Cardiac septum (tissue), 1 donor: ENCODE results near the gene PLIN3. TPM values are rescaled to one million over a fixed set of nuclear protein-coding genes. Genes with fewer than 3 reads are reported as not detected.
A peak's percentile ranks its signal among the peaks of the same experiment; 100 is the strongest.
"Not testable (repeated sequence)": the region's sequence is repeated elsewhere in the genome, so short reads cannot be mapped to it uniquely, and the experiment has no call there.

Experiments used
- DNase-seq: peaks from one replicate; pipeline ENCODE4 v3.0.0-alpha.2; 2020; ENCODE audit warnings: low spot score
- intact Hi-C: fragments of 100-400 bp; cut with DNase I; formaldehyde crosslinking; loops from one replicate; pipeline ENCODE4 v1.14.0; 2022
- total RNA-seq: library from RNA; stranded (reverse); fragmentation: NEBNext Ultra II Directional; extraction: Animal tissue kit (Norgen Biotek cat#: 25700); gene quantifications from one replicate; pipeline ENCODE4 v1.2.1, GENCODE V29; 2021
- donor health status: DM: no; HTN: no; CAD: no.

Gene PLIN3
- total RNA-seq, 1 donor from 2014 or later = 21.7 TPM

DNA sequence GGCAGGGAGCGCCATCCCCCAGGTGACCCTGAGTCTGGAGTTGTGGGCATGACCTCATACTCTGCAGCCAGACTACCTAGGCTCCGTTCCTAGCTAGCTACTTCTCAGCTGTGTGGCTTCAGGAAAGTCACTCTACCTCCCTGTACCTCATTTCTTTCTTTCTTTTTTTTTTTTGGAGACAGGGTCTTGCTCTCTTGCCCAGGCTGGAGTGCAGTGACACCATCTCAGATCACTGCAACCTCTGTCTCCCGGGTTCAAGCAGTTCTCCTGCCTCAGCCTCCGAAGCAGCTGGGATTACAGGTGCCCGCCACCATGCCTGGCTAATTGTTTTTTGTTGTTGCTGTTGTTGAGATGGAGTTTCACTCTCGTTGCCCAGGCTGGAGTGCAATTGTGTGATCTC is 15.0 kb downstream of the PLIN3 start:
- DNase-seq = no peak
- intact Hi-C loops = no loop called here

- intact Hi-C loops = loop anchor here (1.0 kb wide), 1 partner anchor 42 kb away; no protein-coding TSS in a partner anchor
- peak; percentile 80 for DNase-seq
These were observed 15.7 kb downstream of the PLIN3 start for GRCh38 chr19:4851551-4852290.

GRCh38 chr19:4849019-4849418 is 18.4 kb downstream of the PLIN3 start:
- intact Hi-C loops = no loop called here
- no peak for DNase-seq

GRCh38 chr19:4847190-4847973 is 20.1 kb downstream of the PLIN3 start:
- intact Hi-C loops = no loop called here
- no peak for DNase-seq

GRCh38 chr19:4845975-4846374 is 21.5 kb downstream of the PLIN3 start:
- DNase-seq, intact Hi-C loops: not testable (repeated sequence)

DNA sequence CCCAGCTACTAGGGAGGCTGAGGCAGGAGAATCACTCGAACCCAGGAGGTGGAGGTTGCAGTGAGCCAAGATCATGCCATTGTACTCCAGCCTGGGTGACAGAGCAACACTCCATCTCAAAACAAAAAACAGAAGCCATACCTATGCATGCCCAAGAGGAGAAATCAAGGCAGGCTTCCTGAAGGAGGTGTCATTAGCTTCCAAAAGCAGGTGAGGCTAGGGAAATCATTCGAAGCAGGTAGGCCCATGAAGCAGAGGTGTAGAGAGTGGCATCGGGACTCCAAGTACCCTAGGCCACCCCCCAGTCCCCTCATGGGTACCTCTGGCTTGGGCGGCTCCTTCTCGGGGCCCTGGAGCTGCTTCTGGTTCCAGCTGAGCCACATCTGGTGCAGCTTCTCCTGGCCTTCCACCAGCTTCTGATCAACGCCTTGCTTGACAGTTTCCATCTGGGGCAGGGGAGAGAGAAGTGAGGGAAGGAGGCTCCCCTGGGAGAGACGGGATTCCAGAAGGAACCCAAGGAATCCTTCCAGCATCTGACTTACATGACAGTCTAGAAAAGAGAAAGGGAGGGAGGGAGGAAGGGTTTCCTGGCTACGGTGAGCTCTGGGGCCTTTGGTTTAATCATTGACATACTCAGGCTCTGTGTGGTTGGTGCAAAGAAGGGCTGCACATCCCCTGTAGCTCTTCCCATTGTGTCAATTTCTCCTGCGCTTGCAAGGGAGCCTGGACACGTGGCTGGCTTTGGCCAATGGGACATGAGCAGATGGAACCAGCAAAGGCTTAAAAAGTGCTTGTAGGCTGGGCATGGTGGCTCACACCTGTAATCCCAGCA is 22.9 kb downstream of the PLIN3 start:
- DNase-seq = no peak
- intact Hi-C loops = no loop called here

GRCh38 chr19:4843647-4843965 is 23.9 kb downstream of the PLIN3 start:
- no peak for DNase-seq

DNA sequence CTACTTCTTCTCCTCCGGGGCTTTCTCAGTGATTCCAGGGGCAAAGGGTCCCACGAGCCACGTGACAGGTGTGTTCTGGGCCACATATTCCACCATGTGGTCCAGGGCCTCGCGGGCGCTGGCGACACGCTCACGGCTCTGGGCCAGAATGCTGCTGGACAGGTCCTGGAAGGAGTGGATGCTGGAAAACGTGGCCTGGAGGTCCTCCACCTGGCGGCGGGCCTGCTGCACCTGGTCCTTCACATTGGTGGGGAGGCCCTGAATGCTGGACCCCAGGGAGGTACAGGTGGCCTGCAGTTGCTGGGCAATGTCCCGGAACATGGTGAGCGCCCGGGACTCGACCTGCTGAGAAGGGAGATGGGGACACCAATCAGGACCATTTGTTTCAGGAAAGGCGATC is 28.3 kb downstream of the PLIN3 start:
- intact Hi-C loops = no loop called here
- DNase-seq = no peak

More at GRCh38 chr19:4843647-4843965, 23.9 kb downstream of the PLIN3 start:
- intact Hi-C loops = no loop called here

DNA sequence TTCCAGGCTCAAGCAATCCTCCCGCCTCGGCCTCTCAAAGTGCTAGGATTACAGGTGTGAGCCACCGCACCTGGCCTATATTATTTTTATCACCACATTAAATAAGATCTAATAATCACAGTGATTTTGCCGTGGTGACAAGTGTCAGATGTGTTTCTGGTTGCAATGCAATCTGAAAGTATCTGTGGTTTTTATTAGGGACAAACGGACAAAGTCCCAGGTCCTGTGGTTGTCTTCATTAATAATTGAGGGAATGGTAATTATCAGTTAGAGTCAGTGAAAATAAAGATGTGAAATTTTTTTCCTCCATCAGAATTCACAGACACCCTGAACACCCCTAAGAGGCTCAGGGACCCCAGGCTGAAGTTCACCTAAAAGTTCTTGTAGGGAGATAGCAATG is 34.7 kb downstream of the PLIN3 start:
- intact Hi-C loops = no loop called here
- no peak for DNase-seq

- DNase-seq, intact Hi-C loops: not testable (repeated sequence)
These were observed 35.5 kb downstream of the PLIN3 start for GRCh38 chr19:4831979-4832340.

- peak; percentile 89 for DNase-seq
- intact Hi-C loops = no loop called here
These were observed 36.0 kb downstream of the PLIN3 start, which contains the start of gene TICAM1 for GRCh38 chr19:4831304-4831978. TICAM1 (minus strand) TSS chr19:4831712; CDS start chr19:4818377, 13,335 bp downstream.

GRCh38 chr19:4830768-4831265 is 36.6 kb downstream of the PLIN3 start:
- DNase-seq = no peak
- intact Hi-C loops = no loop called here

- DNase-seq = no peak
- intact Hi-C loops = no loop called here
These were observed 37.1 kb downstream of the PLIN3 start for GRCh38 chr19:4830332-4830731.

DNA sequence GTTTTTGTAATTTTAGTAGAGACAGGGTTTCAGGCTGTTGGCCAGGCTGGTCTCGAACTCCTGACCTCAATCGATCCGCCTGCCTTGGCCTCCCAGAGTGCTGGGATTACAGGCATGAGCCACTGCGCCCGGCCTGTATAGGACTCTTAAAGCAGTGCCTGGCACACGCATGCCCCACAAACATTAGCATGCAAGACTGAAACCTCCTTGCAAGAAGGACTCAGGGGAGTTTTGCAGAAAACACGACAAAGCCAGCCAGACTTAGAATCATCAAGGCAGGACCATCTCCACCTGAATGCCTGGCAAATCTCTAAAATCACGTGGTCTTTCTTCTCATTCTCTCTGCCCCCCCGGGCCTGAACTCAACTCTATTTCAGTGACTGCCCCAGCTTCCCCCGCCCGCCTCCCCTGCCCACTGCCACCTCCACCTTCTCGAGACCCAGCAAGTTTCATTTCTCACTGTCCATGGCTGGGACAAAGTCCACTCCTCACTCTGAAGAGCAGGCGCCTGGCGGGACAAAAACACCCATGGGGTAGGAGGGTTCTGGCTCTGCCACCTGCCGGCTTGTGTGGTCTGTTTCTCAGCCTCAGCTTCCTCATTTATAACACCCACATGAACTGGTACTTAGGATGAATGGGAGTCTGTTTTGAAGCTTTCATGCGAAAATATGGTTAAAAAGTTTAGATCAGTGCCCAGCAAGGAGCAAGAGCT is 38.3 kb downstream of the PLIN3 start:
- intact Hi-C loops = no loop called here
- DNase-seq = no peak

- intact Hi-C loops = no loop called here
- no peak for DNase-seq
These were observed 43.9 kb downstream of the PLIN3 start for GRCh38 chr19:4823577-4823976.

GRCh38 chr19:4822354-4822753 is 45.1 kb downstream of the PLIN3 start:
- DNase-seq, intact Hi-C loops: not testable (repeated sequence)

DNA sequence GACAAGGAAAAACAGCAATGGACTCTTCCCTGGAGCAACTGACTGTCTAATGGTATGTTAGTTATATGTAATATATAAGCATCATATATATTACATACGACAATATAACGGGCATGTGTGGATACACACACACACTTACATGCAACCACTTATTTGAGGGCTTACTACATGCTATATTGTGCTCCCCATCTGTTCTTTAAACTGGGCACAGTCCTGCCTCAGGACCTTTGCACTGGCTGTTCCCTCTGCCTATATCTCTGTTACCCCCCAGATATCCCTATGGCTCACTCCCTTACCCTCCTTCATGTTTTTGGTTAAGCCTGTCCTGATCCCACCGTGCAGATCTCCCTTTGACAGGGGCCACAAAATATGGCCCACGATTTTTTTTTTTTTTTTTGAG is 46.2 kb downstream of the PLIN3 start:
- no peak for DNase-seq
- intact Hi-C loops = no loop called here

GRCh38 chr19:4817467-4818277 is 49.8 kb downstream of the PLIN3 start:
- intact Hi-C loops = no loop called here
- no peak for DNase-seq
